Activated CD4-positive, CD25-positive, alpha-beta regulatory T cell treated with anti-CD3 and anti-CD28 coated beads, Interleukin-2, amount 50 U/mL, for 72 hours (primary cell): Measurements from ENCODE around the gene WWC2.

ENCODE experiments used
- DNase-seq: peaks from one replicate; pipeline ENCODE4 v3.0.0; 2021

WWC2 gene

DNA sequence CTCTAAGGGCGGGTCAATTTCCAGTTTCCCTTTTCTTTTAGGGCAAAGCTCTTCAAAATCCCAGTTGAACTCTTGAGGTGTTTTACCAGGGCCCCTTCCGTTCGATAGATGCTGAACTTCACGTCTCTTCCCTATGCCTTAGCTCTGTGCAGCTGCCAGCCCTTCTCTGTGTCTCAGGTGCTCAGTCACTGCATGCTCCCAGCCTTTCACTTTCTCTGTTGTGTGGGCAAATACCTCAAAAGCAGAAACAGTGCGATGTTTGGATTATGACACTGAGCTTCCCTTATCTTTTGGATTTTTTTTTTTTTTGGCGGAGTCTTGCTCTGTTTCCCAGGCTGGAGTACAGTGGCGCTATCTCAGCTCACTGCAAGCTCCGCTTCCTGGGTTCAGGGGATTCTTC is 112.5 kb downstream of the WWC2 start:
- no peak for DNase-seq

DNA sequence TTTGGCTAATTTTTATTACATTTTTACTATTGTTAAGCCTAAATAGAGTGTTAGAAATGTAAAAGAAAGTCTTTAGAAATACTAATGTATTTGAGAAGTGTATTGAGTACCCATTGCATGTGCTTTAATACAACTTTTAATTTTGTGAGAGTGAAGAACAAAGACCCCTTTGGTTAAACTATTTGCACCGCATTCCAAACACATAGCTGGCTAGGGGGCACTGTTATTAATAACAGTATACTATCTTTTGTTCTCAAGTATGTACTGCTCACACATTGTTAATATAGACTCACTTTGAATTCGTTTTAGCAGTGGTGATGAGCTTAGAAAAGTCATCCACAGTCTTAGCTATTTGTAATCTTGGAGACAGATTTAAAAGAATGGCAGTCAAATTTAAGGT is 114.9 kb downstream of the WWC2 start:
- no peak for DNase-seq

DNA sequence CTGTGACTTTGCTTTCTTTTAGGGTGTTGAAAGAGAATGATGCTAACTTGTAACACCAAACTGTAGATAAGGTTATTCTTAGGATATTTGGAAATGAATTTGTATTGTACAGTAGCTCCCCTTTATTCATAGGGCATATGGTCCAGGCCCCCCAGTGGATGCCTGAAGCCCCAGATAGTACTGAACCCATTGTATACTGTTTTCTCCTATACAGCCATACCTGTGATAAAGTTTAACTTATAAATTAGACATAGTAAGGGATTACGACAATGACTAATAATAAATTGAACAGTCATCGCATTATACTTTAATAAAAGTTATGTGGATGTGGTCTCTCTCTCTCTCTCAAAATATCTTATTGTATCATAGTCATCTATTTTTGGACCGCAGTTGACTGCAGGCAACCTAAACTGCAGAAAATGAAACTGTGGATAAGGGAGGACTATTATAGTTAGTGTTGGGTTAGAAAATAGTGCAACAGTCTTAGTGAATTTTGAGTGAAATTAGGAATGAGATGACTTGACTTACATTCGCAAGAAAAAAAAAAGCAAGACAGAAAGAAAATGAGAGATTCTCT is 115.9 kb downstream of the WWC2 start:
- DNase-seq, result no peak

DNA sequence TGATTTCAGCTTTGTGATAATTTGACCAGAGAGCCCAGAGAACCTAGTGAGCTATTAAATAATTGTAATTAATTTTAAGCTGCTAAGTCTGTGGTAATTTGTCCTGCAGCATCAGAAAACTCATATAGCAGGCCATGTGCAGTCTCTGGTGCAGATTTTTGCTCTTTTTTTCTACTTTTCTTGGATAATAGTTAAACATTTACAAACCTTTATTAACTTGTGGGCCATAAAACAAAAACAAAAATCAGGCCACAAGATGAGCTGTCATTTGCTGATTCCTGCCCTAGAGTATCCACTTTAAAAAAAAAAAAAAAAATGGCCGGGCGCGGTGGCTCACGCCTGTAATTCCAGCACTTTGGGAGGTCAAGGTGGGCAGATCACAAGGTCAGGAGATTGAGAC is 121.2 kb downstream of the WWC2 start:
- DNase-seq, result no peak

GRCh38 chr4:183223053-183223452 is 124.0 kb downstream of the WWC2 start:
- DNase-seq, result no peak

GRCh38 chr4:183229397-183229796 is 130.3 kb downstream of the WWC2 start:
- DNase-seq, result no peak

- DNase-seq, result no peak
These were observed 141.7 kb downstream of the WWC2 start for GRCh38 chr4:183240581-183241321.

DNA sequence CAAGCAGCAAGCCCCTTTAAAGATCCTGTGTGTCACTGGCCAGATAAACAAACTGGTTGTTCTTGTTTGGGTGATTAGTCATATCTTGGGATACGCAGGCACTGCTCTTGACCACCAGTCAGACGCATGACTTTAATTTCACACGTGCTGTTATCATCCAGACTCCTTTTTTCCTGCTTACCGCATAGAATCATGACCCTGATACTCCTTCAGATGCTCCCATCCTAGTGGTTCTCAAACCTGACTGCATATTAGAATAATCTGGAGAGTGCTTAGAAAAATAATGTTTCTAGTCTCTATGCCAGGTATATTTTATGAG is 142.2 kb downstream of the WWC2 start:
- no peak for DNase-seq

GRCh38 chr4:183241721-183242151 is 142.7 kb downstream of the WWC2 start:
- no peak for DNase-seq

- DNase-seq, result no peak
These were observed 143.2 kb downstream of the WWC2 start for GRCh38 chr4:183242291-183242690.

GRCh38 chr4:183244019-183244418 is 145.0 kb downstream of the WWC2 start:
- DNase-seq, result no peak

- DNase-seq, result no peak
These were observed 145.4 kb downstream of the WWC2 start for GRCh38 chr4:183244506-183244905.

GRCh38 chr4:183248201-183248600 is 149.1 kb downstream of the WWC2 start:
- no peak for DNase-seq

GRCh38 chr4:183249854-183250253 is 150.8 kb downstream of the WWC2 start:
- no peak for DNase-seq

DNA sequence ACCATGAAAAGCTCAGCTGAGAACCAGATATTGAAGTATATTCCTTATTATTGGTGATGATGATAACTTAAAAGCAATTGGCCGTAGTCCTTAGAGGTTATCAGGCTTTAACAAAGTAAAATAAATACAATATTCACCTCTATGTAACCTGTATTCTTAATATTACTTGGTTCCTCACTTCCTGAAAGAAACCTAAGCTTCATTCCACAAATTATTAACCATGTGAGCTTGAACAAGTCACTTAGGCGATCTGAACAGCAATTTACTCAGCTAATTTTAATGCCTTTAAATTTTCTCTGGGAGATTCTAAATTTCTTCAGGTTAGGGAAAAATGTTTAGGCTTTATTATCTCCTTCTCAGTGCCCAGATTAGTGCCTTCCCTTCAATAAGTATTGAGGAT is 151.8 kb downstream of the WWC2 start:
- DNase-seq, result no peak

DNA sequence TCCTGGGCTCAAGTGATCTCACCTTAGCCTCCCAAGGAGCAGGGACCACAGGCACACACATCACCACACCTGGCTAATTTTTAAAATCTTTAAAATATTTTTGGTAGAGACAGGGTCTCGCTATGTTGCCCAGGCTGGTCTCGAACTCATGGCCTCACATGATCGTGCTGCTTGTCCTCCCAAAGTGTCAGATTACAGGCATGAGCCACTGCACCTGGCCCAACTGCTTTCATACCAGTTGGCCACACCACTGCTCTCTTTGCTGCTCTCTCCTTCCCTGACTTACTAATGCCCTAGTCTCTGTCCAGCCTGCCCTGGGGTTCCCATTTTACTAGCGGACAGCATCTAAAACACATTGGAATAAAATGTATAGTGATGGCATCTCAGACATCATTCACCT is 153.9 kb downstream of the WWC2 start:
- DNase-seq, result no peak

- DNase-seq, result no peak
These were observed 154.4 kb downstream of the WWC2 start for GRCh38 chr4:183253451-183253850.

DNA sequence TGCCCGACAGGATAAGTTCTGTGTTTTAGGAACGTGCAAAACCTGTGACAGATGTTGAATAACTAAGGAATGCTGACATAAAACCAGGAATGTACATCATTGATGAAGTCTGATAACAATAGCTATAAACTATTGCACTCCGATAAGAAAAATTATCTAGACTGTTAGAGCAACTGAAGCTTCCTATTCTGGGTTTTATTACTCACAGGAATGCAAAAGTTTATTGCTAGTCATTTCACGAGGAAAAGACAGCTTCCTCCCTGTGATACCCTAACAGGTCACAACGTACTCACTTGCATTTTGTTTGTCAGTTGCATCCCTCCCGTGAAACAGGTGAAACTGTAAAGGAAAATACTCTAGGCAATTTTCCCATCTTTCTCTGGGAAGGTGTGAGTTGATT is 155.1 kb downstream of the WWC2 start:
- DNase-seq, result no peak

DNA sequence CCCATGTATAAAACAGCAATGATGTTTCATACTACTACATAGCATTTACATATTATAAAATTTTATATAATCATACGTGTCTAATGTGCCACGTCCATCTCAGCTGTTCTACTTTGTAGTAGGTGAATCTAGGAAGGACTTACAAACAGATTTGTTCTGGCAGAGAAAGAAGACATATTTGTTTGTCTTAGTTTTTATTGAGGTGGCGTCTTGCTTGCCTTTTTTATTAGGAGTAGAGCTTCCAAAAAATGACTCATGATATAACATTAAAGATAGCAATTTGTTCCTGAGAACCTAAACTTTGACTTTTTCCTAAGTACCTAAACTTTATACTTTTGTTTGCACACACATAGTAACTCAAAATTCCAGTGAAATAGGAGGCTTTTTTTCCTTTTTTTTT is 156.4 kb downstream of the WWC2 start:
- no peak for DNase-seq

- no peak for DNase-seq
These were observed 157.3 kb downstream of the WWC2 start for GRCh38 chr4:183256343-183256742.

- peak; percentile 35 for DNase-seq
These were observed 157.8 kb downstream of the WWC2 start for GRCh38 chr4:183256756-183257385.

DNA sequence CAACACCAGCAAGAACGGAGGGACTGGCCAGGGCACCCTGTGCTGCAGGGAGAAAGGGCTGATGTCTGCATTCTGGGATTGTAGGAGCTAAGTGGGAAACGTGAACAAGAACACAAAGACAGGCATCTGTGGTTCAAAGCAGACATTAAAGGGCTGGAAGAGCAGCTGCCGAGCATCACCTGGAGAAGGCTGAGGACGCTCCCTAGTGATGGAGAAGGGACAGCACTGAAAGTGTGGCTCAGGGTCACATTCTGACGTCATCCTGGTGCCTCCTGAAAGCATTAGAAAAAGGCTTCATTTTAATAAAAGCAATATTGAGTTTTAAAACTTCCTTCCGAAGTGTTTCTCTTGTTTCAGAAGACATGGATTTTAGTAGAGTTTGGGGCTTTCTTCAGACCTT is 158.8 kb downstream of the WWC2 start:
- no peak for DNase-seq

- DNase-seq, result no peak
These were observed 161.6 kb downstream of the WWC2 start for GRCh38 chr4:183260491-183261151.
